NT2/D1 (cell line): ENCODE measurements around the gene CRK.

ENCODE experiments used
- DNase-seq: peaks from one replicate; pipeline ENCODE4 v3.0.0-alpha.2; 2011; ENCODE audit warnings: low read depth, low spot score
- H3K27me3 ChIP-seq: 2 replicates; pipeline ENCODE4 v1.6.0; 2011; ENCODE audit warnings: mild to moderate bottlenecking; ENCODE audit not compliant: insufficient read length, insufficient read depth
- H3K36me3 ChIP-seq: 2 replicates; pipeline ENCODE4 v1.6.1; 2011; ENCODE audit warnings: mild to moderate bottlenecking, low read length, mixed read lengths; ENCODE audit not compliant: insufficient read depth, insufficient read length
- H3K4me1 ChIP-seq: 2 replicates; pipeline ENCODE4 v1.5.1; 2011; ENCODE audit not compliant: insufficient read depth, insufficient read length
- H3K4me3 ChIP-seq: 2 replicates; pipeline ENCODE4 v1.5.1; 2011; ENCODE audit warnings: low read depth; ENCODE audit not compliant: insufficient read length
- H3K9ac ChIP-seq: 2 replicates; pipeline ENCODE4 v1.6.0; 2011; ENCODE audit warnings: low read depth; ENCODE audit not compliant: insufficient read length
- H3K9me3 ChIP-seq: 2 replicates; pipeline ENCODE4 v1.5.1; 2011; ENCODE audit warnings: mild to moderate bottlenecking, low read length; ENCODE audit not compliant: insufficient read depth
- SUZ12 ChIP-seq: IDR thresholded peaks from 2 replicates; pipeline ENCODE4 v1.6.1; 2011; ENCODE audit not compliant: insufficient read length, insufficient read depth; ENCODE audit errors: extremely low read depth
- YY1 ChIP-seq: IDR thresholded peaks from 2 replicates; pipeline ENCODE4 v1.6.1; 2011; ENCODE audit not compliant: insufficient read length, insufficient read depth
- ZNF274 ChIP-seq: IDR thresholded peaks from 2 replicates; pipeline ENCODE4 v1.6.1; 2011; ENCODE audit warnings: mild to moderate bottlenecking, low read depth, low read length

CRK gene

GRCh38 chr17:1455797-1456599 lies at the start of gene CRK:
TSS of gene CRK (minus strand) at chr17:1456232. CDS start at chr17:1456117, 115 bp downstream.
- H3K9ac ChIP-seq: peak within 1 kb of the TSS; percentile 98
- peak; percentile 84 for DNase-seq
- H3K4me1 ChIP-seq: no peaks in the 10 kb centered on the region
- H3K4me3 ChIP-seq: peak within 1 kb of the TSS; percentile 88
- H3K36me3 ChIP-seq: peaks cover 26% of the 10 kb centered on the region
- H3K9me3 ChIP-seq: no peaks in the 10 kb centered on the region
- H3K27me3 ChIP-seq: no peaks in the 10 kb centered on the region
- TF ChIP-seq SUZ12 (no peak), YY1 (peak; percentile 94)

GRCh38 chr17:1505586-1505985 lies 49.6 kb upstream of the CRK start:
- Histone ChIP-seq H3K4me3 (no peak overlapping the region), H3K36me3 (peaks cover 16% of the 10 kb centered on the region), H3K4me1 (peaks cover 11% of the 10 kb centered on the region), H3K9me3 (no peaks in the 10 kb centered on the region), H3K9ac (peak overlapping the region; percentile 4), H3K27me3 (no peaks in the 10 kb centered on the region)
- no peak for TF ChIP-seq YY1
- no peak for TF ChIP-seq SUZ12
- no peak for TF ChIP-seq ZNF274
- DNase-seq: no peak

GRCh38 chr17:1504866-1505265 lies 48.8 kb upstream of the CRK start:
- no peak overlapping the region for H3K4me3 ChIP-seq
- no peak overlapping the region for H3K9ac ChIP-seq
- H3K9me3 ChIP-seq: no peaks in the 10 kb centered on the region
- H3K4me1 ChIP-seq: peaks cover 11% of the 10 kb centered on the region
- TF ChIP-seq SUZ12: no peak
- no peak for TF ChIP-seq ZNF274
- TF ChIP-seq YY1: no peak
- H3K27me3 ChIP-seq: no peaks in the 10 kb centered on the region
- peaks cover 16% of the 10 kb centered on the region for H3K36me3 ChIP-seq
- no peak for DNase-seq

GRCh38 chr17:1503699-1504098 lies 47.7 kb upstream of the CRK start:
- TF ChIP-seq ZNF274: no peak
- TF ChIP-seq SUZ12: no peak
- TF ChIP-seq YY1: no peak
- no peak for DNase-seq
- Histone ChIP-seq H3K4me1 (peaks cover 7% of the 10 kb centered on the region), H3K9me3 (no peaks in the 10 kb centered on the region), H3K36me3 (peaks cover 16% of the 10 kb centered on the region), H3K4me3 (no peak overlapping the region), H3K9ac (no peak overlapping the region), H3K27me3 (no peaks in the 10 kb centered on the region)

GRCh38 chr17:1498869-1499268 lies 42.8 kb upstream of the CRK start:
- no peak for TF ChIP-seq YY1
- TF ChIP-seq ZNF274: no peak
- TF ChIP-seq SUZ12: no peak
- no peak for DNase-seq
- H3K4me3 ChIP-seq: no peak overlapping the region
- peaks cover 12% of the 10 kb centered on the region for H3K36me3 ChIP-seq
- no peak overlapping the region for H3K9ac ChIP-seq
- H3K9me3 ChIP-seq: no peaks in the 10 kb centered on the region
- no peaks in the 10 kb centered on the region for H3K27me3 ChIP-seq
- peaks cover 2% of the 10 kb centered on the region for H3K4me1 ChIP-seq

- no peaks in the 10 kb centered on the region for H3K9me3 ChIP-seq
- no peak overlapping the region for H3K4me3 ChIP-seq
- no peaks in the 10 kb centered on the region for H3K27me3 ChIP-seq
- peaks cover 16% of the 10 kb centered on the region for H3K36me3 ChIP-seq
- peaks cover 7% of the 10 kb centered on the region for H3K4me1 ChIP-seq
- no peak overlapping the region for H3K9ac ChIP-seq
- TF ChIP-seq SUZ12: no peak
- TF ChIP-seq YY1: no peak
- no peak for TF ChIP-seq ZNF274
- no peak for DNase-seq
Measured at GRCh38 chr17:1498233-1498632, 42.2 kb upstream of the CRK start.

- Histone ChIP-seq H3K27me3 (no peaks in the 10 kb centered on the region), H3K9ac (no peak overlapping the region), H3K4me1 (peaks cover 8% of the 10 kb centered on the region), H3K36me3 (peaks cover 16% of the 10 kb centered on the region), H3K4me3 (no peak overlapping the region), H3K9me3 (no peaks in the 10 kb centered on the region)
- TF ChIP-seq SUZ12 (no peak), YY1 (no peak), ZNF274 (no peak)
- DNase-seq: no peak
Measured at GRCh38 chr17:1497831-1498230, 41.8 kb upstream of the CRK start.
